ENCODE measurements around the gene COLQ. TPM values are rescaled to one million over a fixed set of nuclear protein-coding genes. Genes with fewer than 3 reads are reported as not detected.

COLQ gene
- total RNA-seq, 1 experiment from 2014 or later = 1.9 TPM

DNA sequence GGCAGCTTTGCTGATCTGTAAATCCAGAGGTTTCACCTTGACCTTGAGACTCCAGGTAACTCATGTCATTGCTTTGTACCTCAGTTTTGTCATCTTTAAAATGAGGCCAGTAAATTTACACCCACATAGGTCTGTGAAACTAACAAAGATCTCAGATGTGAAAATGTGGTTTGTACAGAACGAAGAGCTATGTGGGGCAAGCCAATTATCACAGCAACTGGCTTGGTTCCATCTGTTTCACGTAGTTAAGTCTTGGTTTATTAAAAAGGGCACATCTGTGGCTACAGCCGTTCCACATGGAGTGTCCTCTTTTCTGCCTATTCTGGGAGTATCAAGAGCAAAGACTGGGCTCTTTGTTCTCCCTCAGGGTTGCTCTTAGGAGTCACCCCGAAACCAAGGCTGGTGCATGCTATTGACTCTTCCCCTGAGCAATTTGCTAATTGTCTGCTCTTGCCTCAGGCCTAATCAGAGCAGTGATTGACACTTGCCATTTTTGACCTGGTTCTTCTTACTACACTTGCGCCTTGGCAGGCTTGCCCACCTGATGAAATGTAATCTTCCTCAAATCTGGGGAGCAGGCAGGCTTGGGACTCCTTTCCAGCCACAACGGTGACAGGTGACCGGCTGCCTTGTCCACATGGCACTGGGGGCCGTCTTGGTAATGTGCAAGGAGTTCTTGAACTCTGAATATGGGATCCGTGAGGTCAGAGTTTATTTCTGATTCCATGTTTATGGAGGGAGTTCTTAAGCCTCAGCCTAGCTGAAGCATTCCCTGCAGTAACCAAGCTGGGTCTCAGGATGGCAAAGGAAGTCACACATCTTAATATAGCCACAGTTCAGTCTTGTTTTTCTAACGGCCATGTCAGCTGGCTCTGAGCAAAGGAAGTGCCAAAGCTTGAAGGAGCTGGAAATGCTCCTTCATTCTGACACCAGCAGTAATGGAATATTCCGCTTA, 54.0 kb downstream of the COLQ start (continued):
- no peak for TF ChIP-seq EZH2 (IDR thresholded peaks at IDR 0.05)
- TF ChIP-seq, protein P1, sequence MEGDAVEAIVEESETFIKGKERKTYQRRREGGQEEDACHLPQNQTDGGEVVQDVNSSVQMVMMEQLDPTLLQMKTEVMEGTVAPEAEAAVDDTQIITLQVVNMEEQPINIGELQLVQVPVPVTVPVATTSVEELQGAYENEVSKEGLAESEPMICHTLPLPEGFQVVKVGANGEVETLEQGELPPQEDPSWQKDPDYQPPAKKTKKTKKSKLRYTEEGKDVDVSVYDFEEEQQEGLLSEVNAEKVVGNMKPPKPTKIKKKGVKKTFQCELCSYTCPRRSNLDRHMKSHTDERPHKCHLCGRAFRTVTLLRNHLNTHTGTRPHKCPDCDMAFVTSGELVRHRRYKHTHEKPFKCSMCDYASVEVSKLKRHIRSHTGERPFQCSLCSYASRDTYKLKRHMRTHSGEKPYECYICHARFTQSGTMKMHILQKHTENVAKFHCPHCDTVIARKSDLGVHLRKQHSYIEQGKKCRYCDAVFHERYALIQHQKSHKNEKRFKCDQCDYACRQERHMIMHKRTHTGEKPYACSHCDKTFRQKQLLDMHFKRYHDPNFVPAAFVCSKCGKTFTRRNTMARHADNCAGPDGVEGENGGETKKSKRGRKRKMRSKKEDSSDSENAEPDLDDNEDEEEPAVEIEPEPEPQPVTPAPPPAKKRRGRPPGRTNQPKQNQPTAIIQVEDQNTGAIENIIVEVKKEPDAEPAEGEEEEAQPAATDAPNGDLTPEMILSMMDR (IDR thresholded peaks at IDR 0.05 in 2 of 3, conservative IDR thresholded peaks at IDR 0.05 in 1 of 3; ENCODE audit: borderline replicate concordance in 1 of 3, insufficient read depth in 1 of 3, low read depth in 2 of 3, low read length in 2 of 3) = no peak
- TF ChIP-seq, protein P2, sequence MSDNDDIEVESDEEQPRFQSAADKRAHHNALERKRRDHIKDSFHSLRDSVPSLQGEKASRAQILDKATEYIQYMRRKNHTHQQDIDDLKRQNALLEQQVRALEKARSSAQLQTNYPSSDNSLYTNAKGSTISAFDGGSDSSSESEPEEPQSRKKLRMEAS (IDR thresholded peaks at IDR 0.05) = no peak

DNA sequence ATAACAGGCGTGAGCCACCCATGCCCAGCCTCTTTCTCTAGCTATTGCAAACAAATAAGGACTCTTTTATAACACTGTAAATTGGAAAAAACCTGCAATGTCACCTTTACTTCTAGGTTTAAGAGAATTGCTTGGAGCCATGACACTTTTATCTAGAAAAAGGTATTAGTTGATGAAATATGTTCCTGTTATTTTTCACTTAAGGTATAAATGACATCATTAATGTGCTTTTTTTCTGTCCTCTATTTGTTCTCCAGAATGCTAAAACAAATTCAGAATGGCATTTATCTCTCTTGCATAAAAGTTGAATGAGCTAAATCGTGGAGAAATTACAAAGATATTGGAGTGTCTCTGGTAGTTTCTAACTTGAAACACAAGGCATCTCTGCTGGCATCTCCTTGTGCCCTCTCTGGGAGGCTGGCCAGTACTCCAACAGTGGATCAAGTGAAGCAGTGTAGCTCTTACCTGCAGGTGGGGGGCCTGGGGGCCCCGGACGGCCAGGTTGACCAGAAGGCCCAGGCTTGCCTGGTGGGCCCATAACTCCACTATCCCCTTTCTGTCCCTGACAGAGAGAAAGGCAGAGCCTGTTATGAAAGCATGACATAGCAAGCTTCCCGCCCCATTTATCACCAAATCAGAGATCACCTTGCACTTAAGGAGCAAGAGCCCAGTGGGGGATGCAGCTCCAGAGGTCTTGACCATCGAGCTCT, 55.5 kb downstream of the COLQ start:
- Histone ChIP-seq H3K9ac (ENCODE audit: low read length) (no peak overlapping the region), H2AFZ (ENCODE audit: low read depth, low read length, poor library complexity, severe bottlenecking) (no peak overlapping the region), H3K27ac (ENCODE audit: low read depth, low read length) (no peak overlapping the region), H3K4me2 (ENCODE audit: low read length) (no peak overlapping the region), H3K9me2 (ENCODE audit: insufficient read depth) (no peaks in the 10 kb centered on the region), H4K20me1 (ENCODE audit: insufficient read depth) (no peaks in the 10 kb centered on the region), H3K27me3 (ENCODE audit: insufficient read depth, low read length) (no peaks in the 10 kb centered on the region), H3K4me3 (replicated peaks in 1 of 2; ENCODE audit: low read depth in 1 of 2, low read length in 2 of 2) (no peak overlapping the region), H3K9me3 (ENCODE audit: control insufficient read depth in 1 of 2, insufficient read depth in 1 of 2, low read depth in 1 of 2, low read length in 2 of 2) (no peaks in the 10 kb centered on the region), H3K79me2 (ENCODE audit: insufficient read depth, low read length) (no peaks in the 10 kb centered on the region), H3K36me3 (ENCODE audit: control insufficient read depth in 1 of 2, insufficient read depth in 2 of 2, low read length in 2 of 2) (no peaks in the 10 kb centered on the region), H3K4me1 (ENCODE audit: control insufficient read depth in 1 of 2, insufficient read depth in 2 of 2, low read length in 2 of 2) (peaks cover 0 to 7% of the 10 kb centered on the region in 2 experiments; a peak in 2 of 4 replicates)
- ATAC-seq (no peak), DNase-seq (ENCODE audit: low read depth, low spot score) (no peak)
- BruUV-seq (replicated peaks) = no TSS peak
- POLR2A ChIA-PET = interaction anchor here (0.6 kb wide), 1 partner anchor 147 kb away, joined by 3 read pairs; no protein-coding TSS in a partner anchor
- CTCF ChIA-PET = no interaction called here
- RAD21 ChIA-PET (ENCODE audit: low non-redundant PET in 1 of 2, low total read pairs in 2 of 2, uncharacterized antibody in 2 of 2, unreplicated experiment in 2 of 2) = no interaction called here
- intact Hi-C loops (cut with micrococcal nuclease) = no loop called here
- TF ChIP-seq SIN3A (IDR thresholded peaks at IDR 0.05; ENCODE audit: low read depth) (no peak), EZH2 (IDR thresholded peaks at IDR 0.05) (no peak), SP1 (IDR thresholded peaks at IDR 0.05; ENCODE audit: low read depth) (no peak), ELF1 (IDR thresholded peaks at IDR 0.05; ENCODE audit: borderline replicate concordance, low read depth) (no peak), JUND (IDR thresholded peaks at IDR 0.05) (no peak), CBX3 (IDR thresholded peaks at IDR 0.05; ENCODE audit: low read depth) (no peak), TCF7L2 (IDR thresholded peaks at IDR 0.05; ENCODE audit: borderline replicate concordance, extremely low read depth, insufficient read depth, insufficient read length) (no peak), EZH2phosphoT487 (IDR thresholded peaks at IDR 0.05; ENCODE audit: borderline replicate concordance) (no peak), POLR2AphosphoS5 (IDR thresholded peaks at IDR 0.05; ENCODE audit: low read depth, low read length) (no peak)
- TF ChIP-seq, protein P3, sequence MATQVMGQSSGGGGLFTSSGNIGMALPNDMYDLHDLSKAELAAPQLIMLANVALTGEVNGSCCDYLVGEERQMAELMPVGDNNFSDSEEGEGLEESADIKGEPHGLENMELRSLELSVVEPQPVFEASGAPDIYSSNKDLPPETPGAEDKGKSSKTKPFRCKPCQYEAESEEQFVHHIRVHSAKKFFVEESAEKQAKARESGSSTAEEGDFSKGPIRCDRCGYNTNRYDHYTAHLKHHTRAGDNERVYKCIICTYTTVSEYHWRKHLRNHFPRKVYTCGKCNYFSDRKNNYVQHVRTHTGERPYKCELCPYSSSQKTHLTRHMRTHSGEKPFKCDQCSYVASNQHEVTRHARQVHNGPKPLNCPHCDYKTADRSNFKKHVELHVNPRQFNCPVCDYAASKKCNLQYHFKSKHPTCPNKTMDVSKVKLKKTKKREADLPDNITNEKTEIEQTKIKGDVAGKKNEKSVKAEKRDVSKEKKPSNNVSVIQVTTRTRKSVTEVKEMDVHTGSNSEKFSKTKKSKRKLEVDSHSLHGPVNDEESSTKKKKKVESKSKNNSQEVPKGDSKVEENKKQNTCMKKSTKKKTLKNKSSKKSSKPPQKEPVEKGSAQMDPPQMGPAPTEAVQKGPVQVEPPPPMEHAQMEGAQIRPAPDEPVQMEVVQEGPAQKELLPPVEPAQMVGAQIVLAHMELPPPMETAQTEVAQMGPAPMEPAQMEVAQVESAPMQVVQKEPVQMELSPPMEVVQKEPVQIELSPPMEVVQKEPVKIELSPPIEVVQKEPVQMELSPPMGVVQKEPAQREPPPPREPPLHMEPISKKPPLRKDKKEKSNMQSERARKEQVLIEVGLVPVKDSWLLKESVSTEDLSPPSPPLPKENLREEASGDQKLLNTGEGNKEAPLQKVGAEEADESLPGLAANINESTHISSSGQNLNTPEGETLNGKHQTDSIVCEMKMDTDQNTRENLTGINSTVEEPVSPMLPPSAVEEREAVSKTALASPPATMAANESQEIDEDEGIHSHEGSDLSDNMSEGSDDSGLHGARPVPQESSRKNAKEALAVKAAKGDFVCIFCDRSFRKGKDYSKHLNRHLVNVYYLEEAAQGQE (IDR thresholded peaks at IDR 0.05; ENCODE audit: low read depth) = no peak
- TF ChIP-seq, protein P4, sequence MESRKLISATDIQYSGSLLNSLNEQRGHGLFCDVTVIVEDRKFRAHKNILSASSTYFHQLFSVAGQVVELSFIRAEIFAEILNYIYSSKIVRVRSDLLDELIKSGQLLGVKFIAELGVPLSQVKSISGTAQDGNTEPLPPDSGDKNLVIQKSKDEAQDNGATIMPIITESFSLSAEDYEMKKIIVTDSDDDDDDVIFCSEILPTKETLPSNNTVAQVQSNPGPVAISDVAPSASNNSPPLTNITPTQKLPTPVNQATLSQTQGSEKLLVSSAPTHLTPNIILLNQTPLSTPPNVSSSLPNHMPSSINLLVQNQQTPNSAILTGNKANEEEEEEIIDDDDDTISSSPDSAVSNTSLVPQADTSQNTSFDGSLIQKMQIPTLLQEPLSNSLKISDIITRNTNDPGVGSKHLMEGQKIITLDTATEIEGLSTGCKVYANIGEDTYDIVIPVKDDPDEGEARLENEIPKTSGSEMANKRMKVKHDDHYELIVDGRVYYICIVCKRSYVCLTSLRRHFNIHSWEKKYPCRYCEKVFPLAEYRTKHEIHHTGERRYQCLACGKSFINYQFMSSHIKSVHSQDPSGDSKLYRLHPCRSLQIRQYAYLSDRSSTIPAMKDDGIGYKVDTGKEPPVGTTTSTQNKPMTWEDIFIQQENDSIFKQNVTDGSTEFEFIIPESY (IDR thresholded peaks at IDR 0.05; ENCODE audit: extremely low read depth, insufficient replicate concordance, low read length) = no peak
- TF ChIP-seq, protein P2 (IDR thresholded peaks at IDR 0.05) = no peak
